CD14-positive monocyte (primary cell): Measurements from ENCODE around the gene CEP128. TPM values are rescaled to one million over a fixed set of nuclear protein-coding genes. Genes with fewer than 3 reads are reported as not detected.
"Not testable (repeated sequence)": the region's sequence is repeated elsewhere in the genome, so short reads cannot be mapped to it uniquely, and the experiment has no call there.

ENCODE experiments used
- DNase-seq, 3 donors: peaks; one replicate each; pipeline ENCODE4 v3.0.0-alpha.2; 2011 to 2022
- H2AFZ ChIP-seq: 2 replicates; pipeline ENCODE4 v1.6.0; 2012; ENCODE audit warnings: mild to moderate bottlenecking, low read depth, low read length, inconsistent platforms; ENCODE audit not compliant: insufficient read depth, poor library complexity, severe bottlenecking
- H3K27ac ChIP-seq, 2 donors: 1 replicate in 1 of 2; 2 replicates in 1 of 2; pipeline ENCODE4 v1.5.1; 2012 to 2013; ENCODE audit warnings: low read length in 2 of 2, control low read depth in 1 of 2, inconsistent platforms in 1 of 2, low read depth in 1 of 2, mild to moderate bottlenecking in 1 of 2
- H3K27me3 ChIP-seq, 2 donors: one replicate each; pipeline versions ENCODE4 v1.6.0 to v1.6.1; 2011 to 2013; ENCODE audit warnings: low read length in 2 of 2; ENCODE audit not compliant: control insufficient read depth in 2 of 2, insufficient read depth in 2 of 2
- H3K36me3 ChIP-seq, 2 donors: replicated peaks in 1 of 2; 1 replicate in 1 of 2; 2 replicates in 1 of 2; pipeline versions ENCODE4 v1.5.1 to v1.6.1; 2012 to 2013; ENCODE audit warnings: low read length in 2 of 2, control low read depth in 1 of 2, inconsistent platforms in 1 of 2, mild to moderate bottlenecking in 1 of 2; ENCODE audit not compliant: insufficient read depth in 2 of 2, control insufficient read depth in 1 of 2
- H3K4me1 ChIP-seq, 2 donors: 1 replicate in 1 of 2; 2 replicates in 1 of 2; pipeline versions ENCODE4 v1.5.1 to v1.6.1; 2012 to 2013; ENCODE audit warnings: low read length in 2 of 2, control low read depth in 1 of 2, inconsistent platforms in 1 of 2, mild to moderate bottlenecking in 1 of 2, moderate library complexity in 1 of 2; ENCODE audit not compliant: insufficient read depth in 2 of 2, control insufficient read depth in 1 of 2
- H3K4me2 ChIP-seq: replicated peaks from 2 replicates; pipeline ENCODE3; 2012; ENCODE audit warnings: low read length, moderate library complexity, mild to moderate bottlenecking; ENCODE audit not compliant: poor library complexity, severe bottlenecking; ENCODE audit errors: extremely low read depth
- H3K4me3 ChIP-seq, 3 experiments: fragments of 200-600 bp in 1 of 3; sonication (generic) in 1 of 3; replicated peaks in 1 of 3; 1 replicate in 2 of 3; 2 replicates in 1 of 3; pipeline ENCODE4 v1.5.1; 2011 to 2013; ENCODE audit warnings: low read length in 3 of 3, mild to moderate bottlenecking in 3 of 3, control low read depth in 2 of 3, low read depth in 2 of 3, inconsistent platforms in 1 of 3, moderate library complexity in 1 of 3
- H3K79me2 ChIP-seq: 2 replicates; pipeline ENCODE4 v1.6.0; 2012; ENCODE audit warnings: mild to moderate bottlenecking, control low read depth, inconsistent platforms, low read length, moderate library complexity; ENCODE audit not compliant: insufficient read depth
- H3K9ac ChIP-seq: 2 replicates; pipeline ENCODE4 v1.6.0; 2017; ENCODE audit warnings: low read length, mild to moderate bottlenecking; ENCODE audit not compliant: insufficient read depth, poor library complexity, severe bottlenecking
- H3K9me3 ChIP-seq, 2 donors: replicated peaks in 1 of 2; 1 replicate in 1 of 2; 2 replicates in 1 of 2; pipeline versions ENCODE4 v1.5.1 to v1.6.1; 2012 to 2013; ENCODE audit warnings: low read length in 2 of 2, control low read depth in 1 of 2; ENCODE audit not compliant: control insufficient read depth in 1 of 2, insufficient read depth in 1 of 2
- H4K20me1 ChIP-seq: 2 replicates; pipeline ENCODE4 v1.6.0; 2012; ENCODE audit warnings: mild to moderate bottlenecking, low read length, control low read depth, moderate library complexity; ENCODE audit not compliant: insufficient read depth
- H3K27ac Mint-ChIP-seq, 7 donors: one replicate each; pipeline ENCODE4 v1.8.0; 2020; ENCODE audit warnings: mild to moderate bottlenecking in 7 of 7, mixed read lengths in 7 of 7, moderate library complexity in 6 of 7, inconsistent platforms in 2 of 7
- H3K27me3 Mint-ChIP-seq, 3 donors: one replicate each; pipeline ENCODE4 v1.8.0; 2021 to 2022; ENCODE audit warnings: low read depth in 3 of 3, mild to moderate bottlenecking in 3 of 3, mixed read lengths in 3 of 3, moderate library complexity in 3 of 3, inconsistent platforms in 1 of 3
- H3K36me3 Mint-ChIP-seq, 2 donors: one replicate each; pipeline ENCODE4 v1.8.0; 2020; ENCODE audit warnings: mixed read lengths in 2 of 2, inconsistent platforms in 1 of 2, mild to moderate bottlenecking in 1 of 2
- H3K4me1 Mint-ChIP-seq: one replicate; pipeline ENCODE4 v1.8.0; 2020; ENCODE audit warnings: mild to moderate bottlenecking, mixed read lengths
- H3K4me3 Mint-ChIP-seq, 2 donors: one replicate each; pipeline ENCODE4 v1.8.0; 2020; ENCODE audit warnings: mild to moderate bottlenecking in 2 of 2, mixed read lengths in 2 of 2, moderate library complexity in 1 of 2
- H3K9me3 Mint-ChIP-seq, 7 donors: one replicate each; pipeline ENCODE4 v1.8.0; 2020 to 2022; ENCODE audit warnings: mixed read lengths in 7 of 7, mild to moderate bottlenecking in 6 of 7, moderate library complexity in 6 of 7, inconsistent platforms in 2 of 7
- WGBS: methylation state at CpG from one replicate; pipeline ENCODE4 v1.1.5; 2013; ENCODE audit warnings: missing lambda C conversion rate; ENCODE audit not compliant: insufficient coverage; 5-methylcytosine and 5-hydroxymethylcytosine counted together
- intact Hi-C, 2 donors: fragments of 100-400 bp; cut with micrococcal nuclease; formaldehyde crosslinking; loops; one replicate each; pipeline versions ENCODE4 v1.15.0 to v1.15.1; 2023
- polyA plus RNA-seq, 3 donors: library from polyadenylated mRNA; depleted of rRNA in 1 of 3; unstranded in 2 of 3; stranded (reverse) in 1 of 3; fragments of 300-500 nt in 2 of 3; fragments of >200 nt in 1 of 3; fragmentation: Illumina TruSeq in 2 of 3; gene quantifications; 1 replicate in 2 of 3; 2 replicates in 1 of 3; pipeline ENCODE4 v1.2.3, GENCODE V29; 2012 to 2021
- TF ChIP-seq, protein P1 (sequence below): fragments of 200-600 bp; IDR thresholded peaks from one replicate; pipeline ENCODE4 v1.8.0; 2022; ENCODE audit warnings: antibody characterized with exemption, mild to moderate bottlenecking

The CEP128 gene
- polyA plus RNA-seq, 3 donors, result 0.41 to 0.88 (median 0.62) TPM

DNA sequence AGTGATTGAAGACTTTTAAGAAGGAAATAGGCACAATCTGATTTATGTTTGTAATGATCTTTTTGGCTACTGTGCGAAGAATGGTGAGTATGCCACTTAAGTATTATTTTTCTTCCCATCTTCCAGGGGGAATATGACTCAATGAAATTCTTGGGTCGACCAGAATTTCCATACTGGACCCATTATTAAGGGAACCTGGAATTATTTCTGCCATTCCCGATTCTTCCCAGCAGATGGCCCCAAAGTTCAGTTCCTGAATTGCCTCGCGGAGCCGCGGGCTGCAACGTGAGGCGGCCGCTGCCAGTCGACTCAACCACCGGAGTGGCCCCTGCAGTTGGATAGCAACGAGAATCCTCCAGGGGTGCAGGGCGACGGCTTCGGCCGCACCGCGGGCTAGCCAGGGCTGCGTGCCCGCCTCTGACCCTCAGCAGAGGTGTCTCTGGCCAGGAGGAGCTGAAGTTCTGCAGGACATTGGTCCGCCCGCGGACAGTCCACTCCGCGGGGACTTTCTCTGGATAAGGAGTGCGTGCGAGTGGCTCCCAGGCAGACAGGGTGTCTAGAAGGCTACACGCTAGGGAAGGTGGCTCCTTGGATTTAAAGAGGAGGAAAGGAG is 13.3 kb upstream of the CEP128 start:
- Mint-ChIP-seq H3K4me1 (peaks cover 34% of the 10 kb centered on the region), H3K36me3 (no peaks in the 10 kb centered on the region), H3K27me3 (peaks cover 6 to 14% (median 13%) of the 10 kb centered on the region in 3 donors), H3K27ac (peak overlapping the region in 2 of 7 donors; percentile 42 to 83), H3K9me3 (peaks cover 0 to 3% (median 0%) of the 10 kb centered on the region in 7 donors), H3K4me3 (peak overlapping the region; percentile 84 to 95)
- intact Hi-C loops, result loop anchor here in 1 of 2 donors (2.0 to 10.0 kb wide), 2 partner anchors 210 to 256 kb away; no protein-coding TSS in a partner anchor
- H4K20me1 ChIP-seq, result no peaks in the 10 kb centered on the region
- peak overlapping the region; percentile 98 for H3K4me2 ChIP-seq
- H3K27me3 ChIP-seq, result peaks cover 0 to 6% of the 10 kb centered on the region in 2 donors
- no peaks in the 10 kb centered on the region for H3K9me3 ChIP-seq
- peak overlapping the region; percentile 96 for H2AFZ ChIP-seq
- under 1% methylated on average over 27 of the region's 29 CpGs for WGBS
- no peaks in the 10 kb centered on the region for H3K36me3 ChIP-seq
- TF ChIP-seq, protein P1, sequence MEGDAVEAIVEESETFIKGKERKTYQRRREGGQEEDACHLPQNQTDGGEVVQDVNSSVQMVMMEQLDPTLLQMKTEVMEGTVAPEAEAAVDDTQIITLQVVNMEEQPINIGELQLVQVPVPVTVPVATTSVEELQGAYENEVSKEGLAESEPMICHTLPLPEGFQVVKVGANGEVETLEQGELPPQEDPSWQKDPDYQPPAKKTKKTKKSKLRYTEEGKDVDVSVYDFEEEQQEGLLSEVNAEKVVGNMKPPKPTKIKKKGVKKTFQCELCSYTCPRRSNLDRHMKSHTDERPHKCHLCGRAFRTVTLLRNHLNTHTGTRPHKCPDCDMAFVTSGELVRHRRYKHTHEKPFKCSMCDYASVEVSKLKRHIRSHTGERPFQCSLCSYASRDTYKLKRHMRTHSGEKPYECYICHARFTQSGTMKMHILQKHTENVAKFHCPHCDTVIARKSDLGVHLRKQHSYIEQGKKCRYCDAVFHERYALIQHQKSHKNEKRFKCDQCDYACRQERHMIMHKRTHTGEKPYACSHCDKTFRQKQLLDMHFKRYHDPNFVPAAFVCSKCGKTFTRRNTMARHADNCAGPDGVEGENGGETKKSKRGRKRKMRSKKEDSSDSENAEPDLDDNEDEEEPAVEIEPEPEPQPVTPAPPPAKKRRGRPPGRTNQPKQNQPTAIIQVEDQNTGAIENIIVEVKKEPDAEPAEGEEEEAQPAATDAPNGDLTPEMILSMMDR, result peak; percentile 82
- peak; percentile 60 to 79 (median 73) for DNase-seq
- peak overlapping the region; percentile 49 to 79 (median 58) for H3K4me3 ChIP-seq
- no peak overlapping the region for H3K27ac ChIP-seq
- H3K79me2 ChIP-seq, result no peaks in the 10 kb centered on the region
- peaks cover 18 to 24% of the 10 kb centered on the region in 2 donors for H3K4me1 ChIP-seq
- H3K9ac ChIP-seq, result peak overlapping the region; percentile 52

DNA sequence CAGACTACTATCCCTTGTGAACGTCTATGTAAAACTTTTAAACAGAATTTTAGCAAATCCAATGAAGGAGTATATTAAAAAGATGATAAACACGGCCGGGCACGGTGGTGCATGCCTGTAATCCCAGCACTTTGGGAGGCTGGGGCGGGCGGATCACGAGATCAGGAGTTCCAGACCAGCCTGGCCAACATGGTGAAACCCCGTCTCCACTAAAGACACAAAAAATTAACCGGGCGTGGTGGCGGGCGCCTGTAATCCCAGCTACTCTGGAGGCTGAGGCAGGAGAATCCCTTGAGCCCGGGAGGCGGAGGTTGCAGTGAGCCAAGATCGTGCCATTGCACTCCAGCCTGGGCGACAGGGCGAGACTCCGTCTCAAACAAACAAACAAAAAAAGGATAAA is 11.7 kb upstream of the CEP128 start:
- not testable (repeated sequence) for H4K20me1 ChIP-seq, H3K9me3 Mint-ChIP-seq, H3K27ac Mint-ChIP-seq, H3K4me2 ChIP-seq, H3K36me3 ChIP-seq, H3K9me3 ChIP-seq, H2AFZ ChIP-seq, H3K27me3 ChIP-seq, H3K36me3 Mint-ChIP-seq, H3K4me3 ChIP-seq, H3K4me3 Mint-ChIP-seq, DNase-seq, H3K27ac ChIP-seq, H3K9ac ChIP-seq, H3K79me2 ChIP-seq
- H3K4me1 ChIP-seq, result peaks cover 15 to 18% of the 10 kb centered on the region in 2 donors
- intact Hi-C loops, result loop anchor here in 1 of 2 donors (10.0 kb wide), 1 partner anchor 212 kb away; no protein-coding TSS in a partner anchor
- Mint-ChIP-seq H3K27me3 (peaks cover 8 to 16% (median 13%) of the 10 kb centered on the region in 3 donors), H3K4me1 (peaks cover 24% of the 10 kb centered on the region)
- 98% methylated on average over 7 of the region's 18 CpGs for WGBS
